Inflammatory macrophage (primary cell): ENCODE results near the gene LECT2.

Experiments used
- DNase-seq, 2 donors: peaks; one replicate each; pipeline ENCODE4 v3.0.0-alpha.2; 2020 to 2022
- total RNA-seq, 18 experiments: gene quantifications; one replicate each; lab custom pipeline; 2026; ENCODE audit warnings: mixed read lengths in 6 of 18, inconsistent platforms in 2 of 18; lab: John Stamatoyannopoulos, UW

The LECT2 gene
- 0 to 0.06 (median 0) reads per million in 18 experiments for total RNA-seq

DNA sequence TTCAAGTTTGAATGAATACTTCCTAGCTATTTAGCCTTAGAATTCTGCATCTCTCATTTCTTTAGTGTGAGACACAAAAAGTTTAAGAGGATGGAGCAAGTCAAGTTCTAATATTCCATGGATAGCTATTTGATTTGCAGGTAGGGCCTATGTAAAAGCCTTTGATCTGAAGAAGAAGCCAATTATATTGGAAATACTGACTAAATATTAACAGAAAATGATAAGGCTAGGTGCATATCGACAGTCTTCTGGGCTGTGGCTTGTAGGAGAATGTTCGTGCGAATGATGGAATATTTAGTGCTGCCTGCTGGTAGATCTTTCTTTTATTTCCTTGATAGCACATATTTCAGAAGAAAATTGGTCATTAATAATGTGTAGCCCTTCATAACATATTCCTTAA lies at the start of gene LECT2:
TSS of gene LECT2 (minus strand) at position 85 of the 400 bp plus-strand sequence. CDS start 150 bp downstream, outside the sequence.
- no peak for DNase-seq

DNA sequence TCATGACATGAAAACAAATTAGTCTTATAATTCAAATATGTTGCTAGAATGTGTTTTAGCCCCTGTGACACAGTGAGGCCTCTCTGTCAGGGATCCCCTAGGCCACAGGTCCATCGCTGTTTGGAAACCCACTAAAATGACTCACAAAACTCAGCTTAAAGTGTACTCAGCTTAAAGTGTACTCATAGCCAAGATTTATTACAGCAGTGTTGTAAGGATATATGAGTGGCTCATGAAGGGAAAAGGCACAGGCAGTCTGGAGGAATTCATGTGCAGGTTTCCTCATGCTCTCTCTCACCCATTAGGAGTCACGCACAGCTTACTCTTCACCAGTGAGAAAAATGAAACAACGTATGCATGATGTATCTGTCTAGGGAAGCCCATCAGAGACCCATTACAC lies 49.7 kb upstream of the LECT2 start:
- DNase-seq: no peak

DNA sequence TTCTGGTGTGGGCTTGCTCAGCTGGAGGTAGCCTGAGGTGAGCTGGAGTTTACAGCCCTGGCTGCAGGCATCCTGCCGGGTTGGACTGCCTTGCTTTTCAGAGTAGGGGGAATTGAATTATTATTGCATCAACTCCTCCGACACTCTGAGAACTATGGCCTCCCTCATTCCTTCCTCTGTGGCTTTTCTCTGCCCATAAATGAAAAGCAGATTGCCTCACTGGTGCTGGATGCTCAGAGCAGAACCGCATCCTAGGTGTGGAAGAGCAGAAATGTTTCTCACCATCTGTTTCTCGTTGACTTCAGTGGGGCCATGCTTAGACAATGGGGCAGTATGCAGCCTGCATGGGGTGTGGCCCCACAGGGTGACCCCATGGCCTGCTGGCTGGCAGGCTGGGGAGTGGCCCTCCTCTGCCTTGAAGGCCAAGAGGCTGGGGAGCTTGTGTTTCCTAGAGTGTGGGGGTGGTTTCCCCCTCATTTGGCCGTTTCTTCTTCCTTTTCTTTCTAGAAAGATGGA lies 46.7 kb upstream of the LECT2 start:
- DNase-seq: peak in 1 of 2 donors; percentile 59

DNA sequence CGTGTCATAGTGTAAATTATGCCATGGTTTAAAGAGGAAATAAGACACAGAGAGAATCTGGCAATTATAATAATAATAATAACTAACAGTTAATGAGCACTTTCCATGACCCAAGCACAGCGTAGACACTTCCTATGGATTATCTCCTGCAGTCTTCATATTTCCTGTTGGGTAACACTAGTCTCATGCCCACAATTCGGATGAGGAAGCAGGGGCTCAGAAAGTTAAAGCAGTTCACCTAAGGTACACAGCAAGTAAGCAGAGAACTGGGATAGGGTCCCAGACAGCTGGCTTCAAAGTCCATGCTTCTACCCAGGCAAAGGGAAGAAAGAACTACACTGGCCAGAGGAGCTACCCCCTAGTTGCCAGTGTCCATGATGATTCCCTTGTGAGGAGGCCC lies 46.1 kb upstream of the LECT2 start:
- DNase-seq: peak; percentile 57 to 78

DNA sequence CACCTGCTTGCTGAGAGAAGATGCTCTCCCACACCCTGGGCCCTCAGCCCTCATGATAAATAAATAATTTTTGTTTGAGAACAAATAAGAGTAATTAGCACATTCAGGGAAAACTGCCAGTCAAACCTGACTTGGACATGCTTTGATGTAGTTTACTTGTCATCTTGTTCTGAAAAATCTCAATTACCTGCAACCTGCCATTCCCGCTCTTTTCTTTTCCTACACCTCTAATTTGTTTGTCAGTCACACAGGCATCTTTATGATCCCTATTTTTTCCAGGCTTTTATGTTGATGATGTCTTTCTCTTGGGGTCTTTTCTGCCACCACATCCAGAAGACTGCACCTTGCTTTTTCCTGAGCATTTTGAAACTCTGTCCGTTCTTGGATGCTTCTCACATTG lies 45.4 kb upstream of the LECT2 start:
- DNase-seq: no peak

DNA sequence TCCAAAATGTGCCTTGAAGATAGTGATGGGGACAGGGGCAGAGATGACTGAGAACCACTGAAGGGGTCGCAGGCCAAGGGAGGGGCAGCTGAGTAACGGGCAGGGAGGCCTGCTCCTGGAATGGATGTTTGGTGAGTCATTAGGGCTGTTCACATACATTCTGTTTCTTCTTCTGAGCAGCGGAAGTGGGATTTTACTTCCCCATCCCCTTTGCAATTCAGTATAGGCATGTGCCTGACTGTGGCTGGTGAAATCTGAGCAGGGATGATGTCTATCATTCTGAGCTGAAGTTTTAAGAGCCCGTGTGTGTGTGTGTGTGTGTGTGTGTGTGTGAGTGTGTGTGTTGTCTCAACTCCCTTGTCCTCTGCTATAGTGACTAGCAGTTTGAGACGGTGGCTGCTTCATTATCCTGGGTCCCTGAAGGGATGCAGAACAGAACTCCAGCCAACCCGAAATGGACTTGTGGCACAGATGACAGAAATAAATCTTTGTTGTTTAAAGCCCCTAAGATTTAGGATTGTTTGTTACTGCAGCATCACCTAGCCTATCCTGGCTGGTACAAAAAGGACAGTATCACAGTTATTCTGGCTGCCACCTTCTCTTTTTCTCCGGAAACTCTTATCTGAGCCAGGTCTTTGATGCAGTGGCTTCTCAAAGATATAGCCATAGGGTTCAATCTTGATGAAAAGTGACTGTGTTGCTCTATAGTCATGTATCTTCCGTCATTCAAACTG lies 44.8 kb upstream of the LECT2 start:
- DNase-seq: peak; percentile 94

DNA sequence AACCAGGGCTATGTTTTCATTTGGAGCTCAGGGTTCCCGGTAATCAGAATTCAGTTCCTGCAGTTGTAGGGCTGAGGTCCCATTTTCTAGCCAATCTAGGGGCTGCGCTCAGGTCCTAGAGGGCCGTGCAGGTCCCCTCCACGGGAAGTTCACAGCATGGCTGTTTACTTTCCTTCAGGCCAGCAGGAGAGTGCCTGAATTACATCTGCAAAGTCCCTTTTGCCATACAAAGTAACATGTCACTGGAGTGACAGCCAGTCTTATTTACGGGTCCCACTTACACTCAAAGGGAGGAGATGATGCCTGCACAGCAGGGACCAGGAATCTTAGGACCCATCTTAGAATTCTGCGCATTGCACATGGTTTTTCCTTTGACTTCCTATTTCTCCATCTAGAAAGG lies 44.1 kb upstream of the LECT2 start:
- no peak for DNase-seq

DNA sequence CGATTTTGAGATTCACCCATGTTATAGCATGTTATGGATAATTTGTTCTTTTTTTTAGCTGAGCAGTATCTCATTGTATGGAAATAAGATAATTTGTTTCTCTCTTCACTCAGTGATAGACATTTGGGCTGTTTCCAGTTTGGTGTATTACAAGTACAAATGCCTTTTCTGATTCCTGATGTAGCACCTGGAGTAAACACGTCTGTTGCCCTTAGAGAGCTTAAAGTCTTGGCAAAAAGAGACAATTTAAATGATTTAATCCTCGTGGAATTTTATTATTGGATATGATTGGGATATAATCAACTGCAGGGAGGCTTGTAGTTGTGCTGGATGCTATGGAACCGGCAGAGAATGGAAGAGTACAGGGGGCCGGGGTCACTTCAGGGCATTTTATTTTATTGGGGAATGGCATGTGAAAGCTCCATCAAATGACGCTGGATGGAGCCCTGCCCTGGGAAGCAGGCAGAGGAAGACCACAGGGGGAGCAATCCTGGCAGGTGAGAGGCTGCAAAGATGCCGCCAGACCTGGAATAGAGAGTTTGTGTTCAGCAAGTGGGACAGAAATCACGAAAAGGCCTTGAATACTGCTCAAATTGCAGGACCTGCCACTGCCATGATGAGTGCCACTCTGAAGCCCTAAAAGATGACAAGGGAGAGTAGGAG lies 43.0 kb upstream of the LECT2 start:
- DNase-seq: no peak

DNA sequence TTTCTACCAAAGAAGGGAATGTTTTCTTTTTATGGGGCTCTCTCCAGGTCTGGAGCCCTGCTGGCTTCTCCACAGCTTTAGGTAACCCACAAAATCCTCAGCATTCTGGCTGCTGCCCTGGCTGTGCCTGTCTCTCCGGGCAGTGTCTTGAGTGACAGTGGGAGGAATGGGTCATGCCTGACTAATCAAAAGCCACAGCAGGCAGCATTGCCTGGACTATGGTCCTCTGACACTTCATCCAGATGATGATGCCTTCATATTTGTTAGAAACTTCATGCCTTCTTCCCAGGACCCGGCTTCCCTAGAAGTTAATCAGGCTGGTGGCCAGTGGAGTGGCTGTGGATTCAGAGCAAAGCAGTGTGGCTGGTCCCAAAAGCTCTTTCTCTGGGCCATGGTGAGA lies 41.8 kb upstream of the LECT2 start:
- peak in 1 of 2 donors; percentile 50 for DNase-seq

DNA sequence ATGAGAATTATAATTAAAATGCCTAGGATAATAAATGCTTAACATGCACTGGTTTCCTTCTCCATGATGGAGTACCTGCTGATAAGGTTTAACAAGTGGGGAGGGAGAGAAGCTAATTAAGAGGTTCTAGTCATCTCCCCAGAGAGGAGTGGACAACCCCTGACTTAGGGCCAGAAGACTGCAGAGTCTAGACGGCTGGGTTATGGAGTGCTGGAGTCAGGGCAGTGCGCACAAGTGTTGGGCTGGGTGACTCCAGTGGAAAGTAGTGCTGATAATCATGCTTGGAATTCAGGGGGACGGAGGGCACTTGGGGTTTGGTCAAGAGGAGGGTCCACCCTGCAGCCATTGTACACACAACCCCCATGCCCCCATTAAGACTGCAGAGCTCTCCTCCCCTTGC lies 41.2 kb upstream of the LECT2 start:
- DNase-seq: no peak

DNA sequence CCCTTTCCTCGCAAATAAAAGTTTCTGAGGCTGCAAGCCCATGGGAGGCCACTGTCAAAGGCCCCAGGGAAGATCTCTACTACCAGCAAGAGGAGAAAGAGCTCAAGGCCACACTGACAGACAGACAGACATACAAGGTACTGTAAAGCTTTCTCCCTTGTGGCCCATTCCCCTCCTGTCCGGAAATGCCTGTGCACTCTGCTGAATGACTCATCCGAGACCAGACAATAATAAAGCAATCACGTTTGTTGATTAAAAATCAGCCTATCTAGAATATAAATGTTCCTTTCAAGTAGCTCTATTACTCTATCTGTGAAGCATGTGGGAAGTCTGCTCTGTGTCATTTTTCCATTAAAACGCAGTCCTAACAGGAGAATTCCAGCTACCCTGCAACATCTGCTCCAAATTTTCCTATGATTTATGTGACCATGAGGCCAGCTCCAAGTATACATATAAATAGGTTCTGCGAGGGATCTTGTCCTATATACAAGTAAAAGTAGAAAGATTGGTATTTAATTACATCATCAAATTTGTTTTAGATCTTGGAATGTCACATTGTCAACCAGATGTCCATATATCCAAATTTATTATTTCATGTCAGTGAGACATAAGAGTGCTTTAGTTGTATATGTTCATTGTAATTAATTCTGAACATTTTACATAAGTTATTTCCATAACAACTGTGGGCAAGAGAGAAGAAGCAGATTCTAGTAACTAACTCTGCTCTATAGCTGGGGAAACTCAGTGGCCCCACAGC lies 39.3 kb upstream of the LECT2 start:
- DNase-seq: no peak

DNA sequence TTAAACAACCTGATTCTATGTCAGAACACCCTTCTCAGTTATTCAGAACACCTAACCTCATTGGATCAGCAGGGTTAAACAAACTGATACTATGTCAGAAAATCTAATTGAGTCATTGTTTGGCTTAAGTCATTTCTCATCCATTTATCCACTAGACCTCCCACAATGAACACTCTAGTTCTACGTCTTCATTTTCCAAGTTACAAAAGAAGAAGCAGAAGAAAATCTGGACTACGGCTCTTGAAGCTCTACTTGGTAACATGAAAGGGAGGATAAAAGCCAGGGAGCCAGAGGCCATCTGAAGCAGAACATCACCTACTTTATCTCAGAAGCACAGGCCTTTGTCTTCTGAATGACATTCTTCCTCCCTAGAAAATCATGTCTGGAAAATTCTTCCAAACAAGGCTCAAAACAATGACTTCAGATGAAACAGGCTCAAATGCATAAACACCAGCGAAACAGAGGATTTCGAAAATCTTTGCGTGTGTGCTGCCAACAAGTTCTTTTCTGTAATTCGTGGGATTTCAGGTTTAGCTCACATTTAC lies 38.6 kb upstream of the LECT2 start:
- DNase-seq: no peak

DNA sequence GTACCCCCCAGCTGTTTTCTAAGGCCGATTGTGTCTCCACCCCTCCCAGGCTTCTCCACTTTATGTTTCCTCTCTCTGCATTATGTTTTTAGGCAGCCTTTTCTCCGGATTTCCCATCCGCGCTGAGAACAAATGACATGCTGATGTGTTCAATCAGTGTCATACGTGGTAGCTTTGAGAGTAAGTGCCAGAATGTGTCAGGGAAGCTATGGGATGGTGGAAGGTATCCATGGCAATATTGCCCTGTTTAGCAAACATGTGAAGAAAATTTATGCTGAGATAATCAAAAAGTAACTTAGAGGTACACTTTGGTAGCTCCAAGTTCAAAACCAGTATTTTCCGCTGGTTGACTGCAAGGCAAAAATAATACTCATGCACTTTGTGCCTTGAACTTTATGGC lies 36.6 kb upstream of the LECT2 start:
- no peak for DNase-seq

DNA sequence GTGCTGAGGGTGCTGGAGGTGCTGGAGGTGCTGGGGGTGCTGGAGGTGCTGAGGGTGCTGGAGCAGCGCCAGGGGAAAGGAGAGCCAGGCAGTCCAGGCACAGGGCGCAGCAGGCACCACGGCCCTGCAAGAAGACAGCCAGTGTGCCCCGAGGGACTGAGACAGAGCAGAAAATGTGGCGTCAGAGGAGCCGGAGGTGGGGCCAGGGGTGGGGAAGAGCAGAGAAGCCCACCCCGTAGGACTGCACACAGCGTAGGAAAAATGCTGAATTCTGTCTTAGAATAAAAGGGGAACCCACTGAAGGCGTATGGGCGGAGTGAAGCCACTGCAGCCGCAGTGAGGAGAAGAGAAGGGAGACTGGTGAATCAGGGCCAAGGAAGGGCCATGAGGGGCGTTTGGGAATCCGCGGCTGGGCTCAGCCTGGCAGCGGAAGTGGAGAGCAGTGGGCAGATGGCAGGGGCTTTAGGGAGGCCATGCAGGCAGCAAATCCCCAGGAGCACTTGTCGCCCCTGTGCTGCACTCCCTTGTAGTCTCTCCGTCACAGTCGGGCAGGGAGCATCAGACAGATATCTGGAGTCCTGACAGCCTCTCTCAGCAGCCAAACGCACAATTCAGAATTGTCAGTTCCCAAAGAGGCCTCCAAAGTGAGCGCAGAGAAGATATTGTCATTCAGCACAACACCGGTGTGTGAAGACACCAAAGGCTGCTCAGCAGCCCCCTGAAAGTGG lies 35.9 kb upstream of the LECT2 start:
- peak; percentile 44 to 45 for DNase-seq

DNA sequence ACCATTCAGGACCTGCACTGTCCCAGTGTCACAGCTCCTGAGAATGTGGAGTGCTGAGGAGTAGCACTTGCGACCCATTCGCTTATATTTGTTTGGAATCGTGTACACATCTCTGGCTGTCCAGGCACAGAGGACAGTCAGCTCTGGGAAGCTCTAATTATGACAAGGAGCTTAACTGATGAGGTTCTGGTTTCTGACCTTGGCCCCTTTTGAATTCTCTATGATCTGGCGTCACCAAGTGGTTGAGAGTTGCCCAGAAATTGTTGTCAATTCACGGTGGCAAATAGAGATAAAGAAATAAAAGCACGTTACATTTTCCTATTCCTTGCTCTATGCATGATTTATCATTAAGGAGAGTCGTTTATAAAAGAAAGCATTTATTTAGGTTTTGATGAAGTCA lies 34.9 kb upstream of the LECT2 start:
- DNase-seq: no peak

DNA sequence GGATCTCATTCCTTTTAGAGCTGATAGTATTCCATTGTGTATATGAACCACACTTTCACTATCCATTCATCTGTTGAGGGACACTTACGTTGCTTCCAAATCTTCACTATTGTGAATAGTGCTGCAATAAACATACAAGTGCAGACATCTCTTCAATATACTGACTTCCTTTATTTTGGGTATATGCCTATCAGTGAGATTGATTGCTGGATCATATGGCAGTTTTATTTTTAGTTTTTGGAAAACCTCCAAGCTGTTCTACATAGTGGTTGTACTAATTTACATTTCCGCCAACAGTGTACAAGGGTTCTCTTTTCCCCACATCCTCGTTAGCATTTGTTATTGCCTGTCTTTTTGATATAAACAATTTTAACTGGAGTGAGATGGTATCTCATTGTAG lies 33.8 kb upstream of the LECT2 start:
- DNase-seq: no peak

DNA sequence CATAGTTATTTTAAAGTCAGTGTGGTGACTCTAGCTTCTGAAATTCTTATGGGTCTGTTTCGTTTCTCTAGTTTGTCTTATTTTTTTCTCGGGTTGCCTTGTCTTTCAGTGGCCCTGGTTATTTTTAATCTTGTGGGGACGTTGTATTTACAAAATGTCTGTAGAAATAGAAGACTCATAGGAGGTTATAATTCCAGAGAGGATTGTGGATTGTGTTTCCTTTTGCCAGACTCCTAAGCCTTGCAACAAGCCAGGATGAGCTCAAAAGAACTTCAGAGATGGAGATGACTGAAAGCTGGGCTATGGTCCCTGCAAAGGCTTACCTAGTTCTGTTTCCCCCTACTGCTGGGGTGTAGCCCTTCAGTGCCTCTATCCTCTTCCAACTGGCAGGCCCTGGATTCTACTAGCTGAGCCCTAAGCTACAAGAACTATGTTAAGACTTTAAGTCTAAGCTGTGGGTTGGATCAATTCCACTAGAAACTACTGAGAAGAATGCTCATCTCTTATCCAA lies 32.2 kb upstream of the LECT2 start:
- DNase-seq: no peak

DNA sequence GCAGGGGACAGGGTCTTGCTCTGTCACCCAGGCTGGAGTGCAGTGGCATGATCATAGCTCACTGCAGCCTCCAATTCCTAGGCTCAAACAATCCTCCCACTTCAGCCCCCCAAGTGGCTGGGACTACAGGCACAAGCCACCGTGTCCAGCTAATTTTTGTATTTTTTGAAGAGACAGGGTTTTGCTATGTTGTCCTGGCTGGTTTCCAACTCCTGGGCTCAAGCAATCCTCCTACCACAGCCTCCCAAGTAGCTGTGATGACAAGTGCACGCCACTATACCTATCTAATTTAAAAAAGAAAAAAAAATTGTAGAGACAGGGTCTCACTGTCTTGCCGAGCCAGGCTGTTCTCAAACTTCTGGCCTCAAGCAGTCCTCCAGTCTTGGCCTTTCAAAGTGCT lies 31.6 kb upstream of the LECT2 start:
- DNase-seq: no peak

DNA sequence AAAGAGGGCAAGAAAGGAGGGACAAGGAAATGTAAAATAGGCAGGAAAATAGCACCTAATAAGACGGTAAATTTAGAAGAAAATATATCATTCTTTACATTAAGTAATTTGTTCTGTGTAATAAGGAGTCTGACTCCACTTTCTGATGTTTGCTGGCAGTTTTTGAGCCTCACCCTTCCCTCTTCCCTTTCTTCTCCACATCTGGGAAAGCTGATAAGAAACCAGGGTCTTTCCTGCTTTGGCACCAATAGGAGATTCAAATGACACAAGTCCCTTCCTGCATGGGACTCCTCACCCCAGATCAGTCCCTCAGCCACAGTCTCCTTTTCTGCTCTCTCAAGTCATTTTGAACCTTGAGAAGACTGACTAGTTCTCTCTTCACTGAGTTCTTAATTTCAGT lies 31.2 kb upstream of the LECT2 start:
- no peak for DNase-seq

DNA sequence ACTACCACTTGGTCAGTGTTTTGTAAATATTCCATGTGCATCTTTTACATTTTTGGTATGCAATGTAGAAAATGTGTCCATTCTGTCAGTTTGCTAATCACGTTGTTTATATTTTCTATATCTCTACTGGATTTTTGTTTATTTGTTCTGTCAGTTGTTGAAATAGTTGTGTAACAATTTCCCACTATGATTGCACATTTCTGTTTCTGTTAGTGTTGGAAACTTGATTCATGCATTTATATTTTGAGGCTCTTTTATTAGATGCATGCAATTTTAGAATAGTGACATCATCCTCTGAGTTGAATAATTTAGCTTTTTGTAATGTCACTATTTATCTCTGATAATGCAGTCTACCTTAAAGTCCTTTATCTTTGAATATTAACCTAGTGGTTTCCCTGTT lies 25.8 kb upstream of the LECT2 start:
- no peak for DNase-seq

DNA sequence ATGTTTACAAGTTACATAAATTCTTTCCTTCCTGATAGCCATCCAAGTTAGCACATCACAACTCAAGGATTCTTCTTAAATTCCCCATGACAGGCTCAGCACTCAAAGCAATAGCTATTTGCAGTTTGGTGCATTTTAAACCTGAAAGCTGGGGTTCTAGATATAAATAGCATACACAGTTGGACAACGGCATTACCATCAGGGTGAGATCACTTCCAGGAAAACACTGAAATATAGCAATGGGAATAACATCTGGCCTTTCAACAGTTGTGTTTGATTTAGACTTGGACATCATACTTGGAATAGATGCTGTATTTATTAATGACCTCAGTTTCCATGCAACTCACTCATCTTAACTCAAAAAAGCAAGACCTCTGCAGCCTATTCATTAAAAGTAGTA lies 24.7 kb upstream of the LECT2 start:
- DNase-seq: no peak

DNA sequence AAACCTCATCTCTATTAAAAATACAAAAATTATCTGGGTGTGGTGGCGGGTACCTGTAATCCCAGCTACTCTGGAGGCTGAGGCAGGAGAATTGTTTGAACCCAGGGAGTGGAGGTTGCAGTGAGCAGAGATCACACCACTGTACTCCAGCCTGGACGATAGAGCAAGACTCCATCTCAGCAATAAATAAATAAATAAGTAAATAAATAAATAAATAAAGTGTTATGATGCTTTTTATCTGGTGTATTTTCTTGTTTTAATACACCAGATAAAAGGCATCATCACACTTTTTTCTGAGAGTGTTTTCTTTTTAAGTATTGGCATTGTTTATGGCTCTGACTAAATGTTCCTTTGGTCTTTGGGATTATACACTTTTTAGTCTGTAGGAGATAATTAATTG lies 24.2 kb upstream of the LECT2 start:
- DNase-seq: no peak
